Ectodermal cell (in vitro differentiated cells): ENCODE measurements around the gene REC114.
"Not testable (repeated sequence)": the region's sequence is repeated elsewhere in the genome, so short reads cannot be mapped to it uniquely, and the experiment has no call there.

Source experiments
- H3K27ac ChIP-seq: 2 replicates; pipeline ENCODE4 v1.7.0; 2013; ENCODE audit warnings: mild to moderate bottlenecking, low read depth, low read length; ENCODE audit not compliant: insufficient read depth, poor library complexity, severe bottlenecking
- H3K27me3 ChIP-seq: 2 replicates; pipeline ENCODE4 v1.7.0; 2013; ENCODE audit warnings: mild to moderate bottlenecking, low read length; ENCODE audit not compliant: insufficient read depth, control insufficient read depth, poor library complexity, severe bottlenecking
- H3K36me3 ChIP-seq: one replicate; pipeline ENCODE4 v1.7.0; 2013; ENCODE audit warnings: low read length; ENCODE audit not compliant: control insufficient read depth, insufficient read depth
- H3K4me1 ChIP-seq: one replicate; pipeline ENCODE4 v1.7.0; 2013; ENCODE audit warnings: low read length; ENCODE audit not compliant: control insufficient read depth, insufficient read depth
- H3K4me3 ChIP-seq: 2 replicates; pipeline ENCODE4 v1.7.0; 2013; ENCODE audit warnings: low read depth, low read length, control low read depth; ENCODE audit not compliant: insufficient read depth
- H3K9me3 ChIP-seq: 2 replicates; pipeline ENCODE4 v1.7.0; 2013; ENCODE audit warnings: mild to moderate bottlenecking, low read length, moderate library complexity; ENCODE audit not compliant: control insufficient read depth
- whole genome bisulfite sequencing, 2 experiments: methylation state at CpG; one replicate each; pipeline ENCODE4 v1.1.7; 2013; ENCODE audit warnings: missing lambda C conversion rate in 2 of 2; 5-methylcytosine and 5-hydroxymethylcytosine counted together

The REC114 gene

DNA sequence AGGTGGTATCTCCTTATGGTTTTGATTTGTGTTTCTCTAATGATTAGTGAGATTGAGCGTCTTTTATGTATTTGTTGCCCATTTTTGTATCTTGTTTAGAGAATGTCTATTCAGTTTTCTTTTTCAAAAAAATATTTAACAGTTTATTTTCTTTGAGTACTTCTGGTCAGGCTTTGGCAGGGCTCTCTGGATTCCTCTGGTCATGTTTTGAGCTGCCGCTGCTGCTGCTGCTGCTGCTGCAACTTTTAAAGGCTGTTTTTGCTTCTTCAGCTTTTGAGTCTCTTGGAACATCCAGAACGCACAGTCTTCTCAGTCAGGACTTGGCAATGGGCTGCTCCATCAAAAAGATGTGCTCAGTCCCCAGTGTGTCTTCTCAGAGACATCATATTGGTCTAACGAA lies 40.1 kb downstream of the REC114 start:
- Histone ChIP-seq H3K27ac (no peak overlapping the region), H3K9me3 (no peaks in the 10 kb centered on the region), H3K4me3 (no peak overlapping the region), H3K27me3 (no peaks in the 10 kb centered on the region), H3K4me1 (no peaks in the 10 kb centered on the region), H3K36me3 (no peaks in the 10 kb centered on the region)
- 90 to 91% methylated on average over 4 of the region's 4 CpGs for WGBS, 2 experiments

DNA sequence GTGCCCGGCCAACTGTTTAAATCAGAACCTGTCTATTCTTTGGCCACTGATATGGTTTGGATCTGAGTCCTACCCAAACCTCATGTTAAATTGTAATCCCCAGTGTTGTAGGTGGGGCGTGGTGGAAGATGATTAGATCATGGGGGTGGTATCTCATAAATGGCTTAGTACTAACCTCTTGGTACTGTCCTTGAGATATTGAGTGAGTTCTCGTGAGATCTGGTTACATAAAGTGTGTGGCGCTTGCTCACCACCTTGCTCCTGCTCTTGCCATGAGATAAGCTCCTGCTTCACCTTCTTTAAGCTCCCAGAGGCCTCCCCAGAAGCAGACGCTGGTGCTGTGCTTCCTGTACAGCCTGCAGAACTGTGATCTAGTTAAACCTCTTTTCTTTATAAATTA lies 42.4 kb downstream of the REC114 start:
- no peaks in the 10 kb centered on the region for H3K36me3 ChIP-seq
- H3K27me3 ChIP-seq, result no peaks in the 10 kb centered on the region
- no peaks in the 10 kb centered on the region for H3K9me3 ChIP-seq
- no peaks in the 10 kb centered on the region for H3K4me1 ChIP-seq
- 91 to 94% methylated on average over 5 of the region's 5 CpGs for WGBS, 2 experiments
- no peak overlapping the region for H3K27ac ChIP-seq
- H3K4me3 ChIP-seq, result no peak overlapping the region

DNA sequence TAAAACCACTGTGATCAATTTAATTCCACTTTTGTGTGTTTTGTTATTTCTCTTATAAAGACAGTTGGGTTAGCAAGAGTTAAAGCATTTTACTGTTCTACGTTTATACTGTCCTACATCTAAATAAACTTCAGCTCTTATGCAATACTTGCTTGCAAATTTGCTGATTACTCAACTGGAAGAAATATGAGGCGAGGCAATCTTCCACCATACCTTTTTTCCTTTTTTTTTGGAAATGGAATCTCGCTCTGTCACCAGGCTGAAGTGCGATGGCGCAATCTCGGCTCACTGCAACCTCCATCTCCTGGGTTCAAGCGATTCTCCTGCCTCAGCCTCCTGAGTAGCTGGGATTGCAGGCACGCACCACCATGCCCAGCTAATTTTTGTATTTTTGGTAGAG lies 42.9 kb downstream of the REC114 start:
- H3K27ac ChIP-seq, H3K4me1 ChIP-seq, H3K36me3 ChIP-seq, H3K4me3 ChIP-seq, H3K27me3 ChIP-seq, H3K9me3 ChIP-seq: not testable (repeated sequence)
- WGBS, 2 experiments, result 91 to 94% methylated on average over 8 of the region's 8 CpGs

DNA sequence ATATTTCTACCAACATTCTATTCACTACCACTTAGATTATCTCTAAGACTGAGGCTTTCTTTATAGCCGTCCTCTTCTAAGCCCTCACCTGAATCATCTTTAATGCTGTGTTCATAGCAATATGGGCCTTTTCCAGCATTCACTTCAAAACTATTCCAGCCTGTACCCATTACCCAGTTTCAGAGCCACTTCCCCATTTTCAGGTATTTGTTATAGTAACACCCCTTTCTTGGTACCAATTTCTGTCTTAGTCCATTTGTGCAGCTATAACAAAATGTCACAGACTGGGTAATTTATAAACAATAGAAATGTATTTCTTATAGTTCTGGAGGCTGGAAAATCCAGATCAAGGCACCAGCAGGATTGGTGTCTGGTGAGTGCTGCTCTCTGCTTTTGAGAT lies 45.7 kb downstream of the REC114 start:
- WGBS, 2 experiments, result 89 to 91% methylated on average over 1 of the region's 1 CpG
- no peaks in the 10 kb centered on the region for H3K36me3 ChIP-seq

DNA sequence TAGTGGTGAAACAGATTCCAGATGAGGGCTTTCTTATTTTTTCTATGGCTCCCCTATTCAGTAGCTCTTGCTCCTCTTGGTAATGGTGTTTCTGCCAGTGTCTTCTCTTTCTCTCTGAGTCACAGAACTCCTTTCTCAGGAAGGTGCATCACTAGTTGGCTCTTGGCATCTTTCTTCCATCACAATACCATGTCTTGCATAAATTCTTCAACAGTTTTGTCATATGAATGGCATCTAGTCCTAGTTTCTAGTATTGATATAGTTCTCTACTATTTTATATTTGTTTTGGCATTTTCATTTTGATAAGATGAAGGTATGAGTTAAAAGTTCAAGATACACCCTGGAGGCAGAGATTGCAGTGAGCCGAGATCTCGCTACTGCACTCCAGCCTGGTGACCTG lies 51.0 kb downstream of the REC114 start:
- WGBS, 2 experiments, result 79% methylated on average over 2 of the region's 2 CpGs; no CpG with 5 or more reads in 1 of the 2 experiments
- H3K27me3 ChIP-seq, result no peaks in the 10 kb centered on the region
- H3K9me3 ChIP-seq, result no peaks in the 10 kb centered on the region
- no peak overlapping the region for H3K4me3 ChIP-seq
- H3K36me3 ChIP-seq, result no peaks in the 10 kb centered on the region
- no peaks in the 10 kb centered on the region for H3K4me1 ChIP-seq
- H3K27ac ChIP-seq, result no peak overlapping the region

More for the DNA sequence above, 45.7 kb downstream of the REC114 start:
- Histone ChIP-seq H3K4me3 (no peak overlapping the region), H3K27me3 (no peaks in the 10 kb centered on the region), H3K27ac (no peak overlapping the region), H3K4me1 (no peaks in the 10 kb centered on the region), H3K9me3 (no peaks in the 10 kb centered on the region)

DNA sequence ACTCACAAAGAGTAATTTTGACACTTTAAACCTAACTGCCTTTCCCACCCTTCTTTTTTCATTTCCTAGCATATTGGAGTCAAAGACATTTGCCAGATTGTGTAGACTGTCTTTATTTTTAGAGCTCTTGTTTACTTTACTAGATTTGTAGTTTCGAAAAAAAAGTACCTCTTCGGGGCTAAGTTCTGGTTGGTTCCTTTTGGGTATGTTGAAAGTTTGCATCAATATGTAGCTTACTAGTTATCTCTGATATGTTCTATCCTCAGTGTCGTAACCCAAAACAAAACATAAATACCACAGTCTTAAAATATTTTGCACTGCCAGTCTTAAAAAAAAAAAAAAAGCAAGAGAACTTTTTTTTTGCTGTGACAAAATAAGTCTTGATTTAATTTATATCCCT lies 52.2 kb downstream of the REC114 start:
- Histone ChIP-seq H3K4me1 (no peaks in the 10 kb centered on the region), H3K4me3 (no peak overlapping the region), H3K9me3 (no peaks in the 10 kb centered on the region), H3K36me3 (no peaks in the 10 kb centered on the region), H3K27ac (no peak overlapping the region), H3K27me3 (no peaks in the 10 kb centered on the region)
- 86 to 97% methylated on average over 2 to 3 of the region's 3 CpGs for WGBS, 2 experiments

DNA sequence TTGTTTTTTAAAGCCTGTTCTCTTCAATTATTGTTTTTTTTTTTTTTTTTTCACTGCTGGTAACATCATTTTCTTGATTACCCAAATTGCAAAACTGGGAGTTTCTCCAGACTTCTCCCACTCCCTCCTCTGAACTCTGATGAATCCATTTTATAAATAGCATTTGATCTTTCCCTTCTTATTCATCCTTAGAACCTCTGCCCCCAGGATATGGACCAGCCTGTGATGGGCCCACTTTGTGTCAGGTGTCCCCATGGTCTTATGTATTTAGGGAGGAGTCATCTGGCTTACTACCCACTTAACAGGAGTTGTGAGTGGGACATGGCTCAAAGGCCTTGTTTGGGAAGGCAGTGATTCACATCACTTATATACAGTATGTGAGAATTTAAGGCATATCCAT lies 57.7 kb downstream of the REC114 start:
- Histone ChIP-seq H3K4me3 (no peak overlapping the region), H3K9me3 (no peaks in the 10 kb centered on the region), H3K36me3 (no peaks in the 10 kb centered on the region), H3K27me3 (no peaks in the 10 kb centered on the region), H3K27ac (no peak overlapping the region), H3K4me1 (no peaks in the 10 kb centered on the region)

DNA sequence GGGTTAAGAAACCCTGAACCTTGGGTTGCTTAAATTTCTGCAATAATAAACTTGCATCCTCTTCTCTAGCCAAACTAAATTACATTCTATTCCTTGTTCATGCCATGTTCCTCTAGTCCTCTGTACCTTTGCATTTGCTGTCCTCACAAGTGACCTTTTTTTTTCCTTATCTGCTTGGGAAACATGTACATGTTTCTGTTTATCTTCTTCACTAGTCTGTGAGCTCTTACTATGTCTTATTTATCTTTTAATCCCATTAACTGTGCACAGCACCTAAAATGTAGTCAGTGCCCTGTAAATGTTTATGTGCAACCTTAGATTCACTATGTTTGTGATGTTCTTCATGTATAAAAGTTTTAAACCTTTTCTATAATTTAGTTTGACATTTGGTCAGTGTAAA lies 61.9 kb downstream of the REC114 start:
- H3K4me3 ChIP-seq, result no peak overlapping the region
- H3K9me3 ChIP-seq, result no peaks in the 10 kb centered on the region
- H3K4me1 ChIP-seq, result no peaks in the 10 kb centered on the region
- H3K27ac ChIP-seq, result no peak overlapping the region
- no peaks in the 10 kb centered on the region for H3K27me3 ChIP-seq
- no peaks in the 10 kb centered on the region for H3K36me3 ChIP-seq

DNA sequence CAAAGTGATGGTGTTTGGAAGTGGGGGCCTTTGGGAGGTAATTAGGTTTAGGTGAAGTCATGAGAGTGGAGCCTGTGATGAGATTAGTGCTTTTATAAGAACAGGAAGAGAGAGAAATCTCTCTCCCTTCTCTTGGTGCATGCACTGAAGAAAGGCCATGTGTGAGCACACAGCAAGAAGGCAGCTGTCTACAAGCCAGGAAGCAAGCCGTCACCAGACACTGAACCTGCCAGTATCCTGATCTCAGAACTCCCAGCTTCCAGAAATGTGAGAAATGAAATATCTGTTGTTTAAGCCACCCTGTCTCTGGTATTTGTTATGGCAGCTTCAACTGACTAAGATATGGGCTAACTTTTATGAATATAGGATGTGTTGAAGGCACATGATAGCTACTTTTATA lies 72.6 kb downstream of the REC114 start:
- no peak overlapping the region for H3K27ac ChIP-seq
- no peaks in the 10 kb centered on the region for H3K9me3 ChIP-seq
- WGBS, 2 experiments, result 78 to 86% methylated on average over 1 of the region's 1 CpG
- no peaks in the 10 kb centered on the region for H3K27me3 ChIP-seq
- H3K4me3 ChIP-seq, result no peak overlapping the region
- H3K4me1 ChIP-seq, result peaks cover 10% of the 10 kb centered on the region
- H3K36me3 ChIP-seq, result no peaks in the 10 kb centered on the region

DNA sequence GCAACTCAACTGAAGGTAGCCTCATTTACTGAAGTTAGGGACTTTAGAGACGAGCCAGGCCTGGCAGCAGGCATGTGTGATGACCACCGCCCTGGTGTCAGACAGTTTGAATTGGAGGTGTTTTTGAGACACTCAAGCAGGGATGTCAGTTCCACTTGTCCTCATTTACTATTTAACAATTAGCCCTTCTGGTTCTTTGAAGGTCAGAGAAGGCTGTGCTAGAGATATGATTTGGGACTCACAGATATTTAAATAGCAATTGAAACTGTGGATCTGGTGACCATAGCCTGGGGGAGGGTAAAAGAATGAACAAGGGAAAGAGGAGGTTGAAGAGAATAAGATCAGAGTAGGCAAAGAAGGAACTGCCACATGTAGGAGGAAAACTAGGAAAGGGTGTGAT lies 74.6 kb downstream of the REC114 start:
- no peaks in the 10 kb centered on the region for H3K9me3 ChIP-seq
- peak overlapping the region; percentile 12 for H3K27ac ChIP-seq
- H3K4me1 ChIP-seq, result peaks cover 10% of the 10 kb centered on the region
- H3K4me3 ChIP-seq, result no peak overlapping the region
- WGBS, 2 experiments, result 72 to 85% methylated on average over 2 of the region's 2 CpGs
- H3K36me3 ChIP-seq, result no peaks in the 10 kb centered on the region
- H3K27me3 ChIP-seq, result no peaks in the 10 kb centered on the region

DNA sequence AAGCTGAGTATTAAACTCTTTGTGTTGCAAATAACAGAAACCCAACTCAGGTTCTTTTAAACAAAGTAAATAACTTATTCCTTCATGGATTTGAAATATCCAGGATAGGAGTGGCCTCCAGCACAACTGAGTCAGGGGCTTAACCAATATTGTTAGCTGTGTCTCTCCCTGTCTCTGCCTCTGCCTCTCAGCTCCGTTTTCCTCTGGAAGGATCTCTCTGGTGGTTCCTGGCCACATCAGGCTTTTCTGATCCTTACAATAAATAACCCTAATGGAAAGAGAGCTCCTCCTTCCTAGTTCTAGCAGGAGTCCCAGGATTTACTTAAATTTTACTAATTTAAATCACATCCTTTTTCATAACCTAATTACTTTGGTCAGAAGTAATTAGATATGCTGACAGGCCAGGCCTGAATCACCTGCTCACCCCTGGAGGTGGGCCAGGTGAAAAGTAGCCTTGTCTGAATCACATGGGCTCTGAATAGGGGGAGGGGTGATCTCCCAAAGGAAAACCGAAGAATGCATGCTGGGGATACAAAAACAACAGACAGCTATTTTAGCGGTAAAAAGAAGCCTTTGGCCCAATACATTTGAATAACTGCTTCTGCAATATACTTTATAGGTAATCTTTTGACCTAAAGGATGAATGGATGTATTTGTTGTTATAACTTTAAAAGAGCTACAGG lies 75.4 kb downstream of the REC114 start:
- no peaks in the 10 kb centered on the region for H3K36me3 ChIP-seq
- H3K27me3 ChIP-seq, result no peaks in the 10 kb centered on the region
- no peaks in the 10 kb centered on the region for H3K9me3 ChIP-seq
- H3K4me3 ChIP-seq, result no peak overlapping the region
- WGBS, 2 experiments, result 35 to 51% methylated on average over 1 to 3 of the region's 3 CpGs
- peaks cover 10% of the 10 kb centered on the region for H3K4me1 ChIP-seq
- no peak overlapping the region for H3K27ac ChIP-seq
